Thyroid gland (tissue), 4 donors: ENCODE results near the gene BCCIP.

ENCODE experiments used
- POLR2A ChIP-seq, 2 donors: fragments of 450-650 bp; IDR thresholded peaks; one replicate each; pipeline ENCODE4 v1.6.1; 2017; ENCODE audit warnings: antibody characterized with exemption in 2 of 2, mild to moderate bottlenecking in 2 of 2, moderate library complexity in 1 of 2
- TF ChIP-seq, protein P1 (sequence below), 6 experiments: fragments of 200-600 bp in 3 of 6; fragments of 450-650 bp in 3 of 6; sonication (generic) in 3 of 6; IDR thresholded peaks; one replicate each; pipeline ENCODE4 v1.5.1; 2016 to 2019; ENCODE audit warnings: antibody characterized with exemption in 6 of 6, mild to moderate bottlenecking in 2 of 6, inconsistent platforms in 1 of 6, moderate library complexity in 1 of 6

DNA sequence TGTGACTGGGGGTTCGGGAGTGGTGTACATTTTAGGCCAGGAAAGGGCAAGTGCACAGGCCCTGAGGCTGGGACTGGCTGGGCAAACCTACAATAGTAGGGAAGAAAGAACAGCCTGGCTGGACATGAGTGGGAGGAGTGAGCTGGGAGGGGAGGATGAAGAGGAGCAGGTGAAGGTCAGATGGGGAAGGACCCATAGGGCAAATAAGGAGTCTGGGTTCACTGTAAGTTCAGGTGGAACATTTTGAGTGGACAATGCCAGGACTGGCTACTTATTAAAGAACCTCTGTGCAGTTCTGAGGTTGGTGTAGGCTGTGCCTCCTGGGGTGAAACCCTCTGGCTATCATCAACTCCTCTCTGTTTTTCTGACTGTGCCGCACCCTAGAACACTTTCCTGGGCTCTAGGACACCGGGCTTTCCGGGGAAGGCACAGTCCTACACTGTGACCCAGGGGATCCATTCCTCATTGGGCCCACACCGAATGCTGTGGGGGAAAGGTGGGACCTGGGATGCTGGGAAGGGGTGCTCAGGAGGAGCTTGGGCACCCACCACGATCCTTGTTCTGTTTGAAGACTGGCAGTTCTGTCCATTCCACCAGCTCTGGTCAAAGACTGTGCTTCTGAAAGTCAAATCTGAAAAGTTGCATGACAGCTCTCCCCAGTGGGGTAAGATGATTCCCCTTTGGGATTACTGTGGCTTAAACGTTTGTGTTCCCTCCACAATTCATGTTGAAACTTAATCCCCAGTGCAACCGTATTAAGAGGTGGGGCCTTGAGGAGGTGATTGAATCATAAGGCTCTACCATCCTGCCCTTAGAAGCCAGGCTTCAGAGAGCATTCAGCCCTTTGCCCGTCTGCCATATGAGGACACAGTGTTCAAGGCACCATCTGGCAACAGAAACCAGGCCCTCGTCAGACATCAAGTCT, 43.7 kb upstream of the BCCIP start:
- TF ChIP-seq, protein P1, sequence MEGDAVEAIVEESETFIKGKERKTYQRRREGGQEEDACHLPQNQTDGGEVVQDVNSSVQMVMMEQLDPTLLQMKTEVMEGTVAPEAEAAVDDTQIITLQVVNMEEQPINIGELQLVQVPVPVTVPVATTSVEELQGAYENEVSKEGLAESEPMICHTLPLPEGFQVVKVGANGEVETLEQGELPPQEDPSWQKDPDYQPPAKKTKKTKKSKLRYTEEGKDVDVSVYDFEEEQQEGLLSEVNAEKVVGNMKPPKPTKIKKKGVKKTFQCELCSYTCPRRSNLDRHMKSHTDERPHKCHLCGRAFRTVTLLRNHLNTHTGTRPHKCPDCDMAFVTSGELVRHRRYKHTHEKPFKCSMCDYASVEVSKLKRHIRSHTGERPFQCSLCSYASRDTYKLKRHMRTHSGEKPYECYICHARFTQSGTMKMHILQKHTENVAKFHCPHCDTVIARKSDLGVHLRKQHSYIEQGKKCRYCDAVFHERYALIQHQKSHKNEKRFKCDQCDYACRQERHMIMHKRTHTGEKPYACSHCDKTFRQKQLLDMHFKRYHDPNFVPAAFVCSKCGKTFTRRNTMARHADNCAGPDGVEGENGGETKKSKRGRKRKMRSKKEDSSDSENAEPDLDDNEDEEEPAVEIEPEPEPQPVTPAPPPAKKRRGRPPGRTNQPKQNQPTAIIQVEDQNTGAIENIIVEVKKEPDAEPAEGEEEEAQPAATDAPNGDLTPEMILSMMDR (IDR thresholded peaks at IDR 0.05) = no peak
- TF ChIP-seq POLR2A (IDR thresholded peaks at IDR 0.05) = no peak
